ENCODE measurements around the gene AGAP1.
"Not testable (repeated sequence)": the region's sequence is repeated elsewhere in the genome, so short reads cannot be mapped to it uniquely, and the experiment has no call there.

The AGAP1 gene

DNA sequence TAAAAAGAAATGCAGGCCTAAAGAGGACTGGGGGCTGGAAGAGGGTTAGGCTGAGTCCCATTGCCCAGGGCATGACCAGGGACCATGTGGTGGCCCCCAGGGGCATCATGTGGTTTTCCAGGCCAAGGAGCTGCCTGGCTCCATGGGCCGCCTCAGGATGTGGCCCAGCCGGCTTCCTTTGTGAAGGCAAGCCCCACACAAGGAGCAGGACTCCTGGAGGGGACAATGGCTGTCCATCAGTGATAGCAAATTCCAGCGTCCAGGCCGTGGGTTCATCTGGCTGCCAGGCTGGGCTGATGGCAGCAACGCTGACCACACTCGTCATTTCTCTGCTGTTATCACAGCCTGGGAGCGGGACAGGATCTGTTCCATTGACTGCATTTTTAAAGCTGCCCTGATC is 591.8 kb downstream of the AGAP1 start:
- no peak for DNase-seq

DNA sequence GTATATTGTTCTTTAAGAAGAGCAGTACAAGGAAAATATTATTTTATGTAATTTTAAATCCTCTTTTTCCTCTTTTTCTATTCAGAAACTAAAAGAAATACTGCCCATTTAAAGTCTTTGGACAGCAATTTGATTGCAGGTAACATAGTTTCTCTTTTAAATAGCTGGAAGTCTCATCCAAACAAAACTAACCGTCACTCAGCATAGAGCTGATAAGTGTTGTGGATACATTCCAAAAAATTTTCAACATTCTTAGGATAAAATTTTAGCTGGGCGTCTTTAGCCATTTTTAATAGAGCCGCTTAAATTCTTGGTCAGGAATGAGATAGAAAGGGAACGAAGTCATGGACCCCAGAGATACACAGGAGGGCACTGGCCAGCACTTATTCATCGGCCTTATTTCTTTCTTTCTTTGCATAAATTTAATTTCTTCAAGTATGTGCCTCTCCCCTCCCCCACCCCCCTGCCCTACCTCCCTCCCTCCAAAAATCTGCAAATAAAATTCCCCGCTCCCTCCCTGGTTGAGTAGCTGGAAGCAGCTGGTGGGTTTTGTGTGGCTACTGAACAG is 592.6 kb downstream of the AGAP1 start:
- DNase-seq = no peak

GRCh38 chr2:236086971-236087465 is 593.2 kb downstream of the AGAP1 start:
- DNase-seq = no peak

GRCh38 chr2:236088368-236089057 is 594.7 kb downstream of the AGAP1 start:
- DNase-seq = no peak

DNA sequence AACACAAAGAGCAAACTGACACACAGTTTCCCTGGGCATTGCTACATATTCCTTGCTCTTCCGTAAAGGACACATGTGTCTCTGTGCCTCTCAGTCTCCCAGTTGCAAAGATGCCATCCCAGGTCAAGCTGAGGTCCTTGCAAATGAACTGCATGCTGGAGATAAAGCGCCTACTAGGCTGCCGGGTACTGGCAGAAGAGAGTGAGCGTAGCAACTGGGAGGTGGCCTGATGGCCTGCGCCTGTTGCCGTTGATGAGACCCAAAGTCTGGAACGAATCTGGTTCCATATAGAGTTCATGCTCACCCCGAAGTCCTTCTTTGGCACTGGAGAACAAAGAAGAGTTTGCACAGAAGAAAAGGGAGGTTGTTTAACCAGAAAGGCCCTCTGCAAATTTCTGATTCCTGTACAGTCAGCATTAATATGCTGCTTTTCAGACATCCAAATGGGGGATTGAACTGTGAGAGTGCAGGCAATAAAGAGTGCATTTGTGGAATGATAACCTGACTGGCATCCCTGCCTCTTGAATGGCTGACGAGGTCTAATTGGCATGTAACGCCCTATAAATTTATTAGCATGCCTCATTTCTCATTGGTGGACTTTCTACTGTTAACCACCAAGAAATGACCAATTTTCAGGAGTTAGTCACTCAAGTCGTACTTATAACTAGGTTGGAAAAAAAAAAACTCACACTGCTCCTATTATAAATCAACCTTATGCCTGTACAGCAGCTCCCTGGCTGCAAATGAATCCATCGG is 595.6 kb downstream of the AGAP1 start:
- DNase-seq = no peak

DNA sequence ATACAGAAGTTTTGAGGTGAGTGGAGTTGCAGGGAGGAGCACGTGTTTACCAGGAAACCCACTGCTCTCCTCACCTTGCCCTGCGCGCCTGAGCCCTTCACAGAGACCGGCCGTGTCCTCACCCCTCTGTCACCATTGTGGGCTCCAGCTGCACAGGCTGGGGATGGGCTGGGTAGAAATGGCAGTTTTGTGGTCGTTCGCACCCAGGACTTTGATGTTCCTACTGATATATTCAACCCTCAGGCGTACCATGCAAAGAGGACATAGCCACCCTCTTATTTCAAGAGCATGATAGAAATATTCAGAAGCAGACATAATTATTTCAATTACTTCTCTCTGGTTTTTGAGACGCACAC is 596.2 kb downstream of the AGAP1 start:
- DNase-seq = no peak

DNA sequence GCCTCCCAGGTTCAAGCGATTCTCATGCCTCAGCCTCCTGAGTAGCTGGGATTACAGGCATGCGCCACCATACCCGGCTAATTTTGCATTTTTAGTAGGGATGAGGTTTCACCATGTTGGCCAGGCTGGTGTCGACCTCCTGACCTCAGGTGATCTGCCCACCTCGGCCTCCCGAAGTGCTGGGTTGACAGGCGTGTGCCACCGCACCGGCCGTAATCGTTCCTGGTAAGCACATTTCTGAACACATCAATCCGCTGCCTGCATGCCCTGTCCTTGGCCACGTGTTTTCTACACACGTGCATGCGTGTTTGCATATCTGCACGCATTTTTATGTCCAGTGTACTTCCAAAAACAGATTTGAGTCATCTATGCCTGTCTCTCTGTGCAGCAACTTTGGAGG is 597.0 kb downstream of the AGAP1 start:
- not testable (repeated sequence) for DNase-seq

- DNase-seq = no peak
Measured at GRCh38 chr2:236092714-236093113, 598.9 kb downstream of the AGAP1 start.

DNA sequence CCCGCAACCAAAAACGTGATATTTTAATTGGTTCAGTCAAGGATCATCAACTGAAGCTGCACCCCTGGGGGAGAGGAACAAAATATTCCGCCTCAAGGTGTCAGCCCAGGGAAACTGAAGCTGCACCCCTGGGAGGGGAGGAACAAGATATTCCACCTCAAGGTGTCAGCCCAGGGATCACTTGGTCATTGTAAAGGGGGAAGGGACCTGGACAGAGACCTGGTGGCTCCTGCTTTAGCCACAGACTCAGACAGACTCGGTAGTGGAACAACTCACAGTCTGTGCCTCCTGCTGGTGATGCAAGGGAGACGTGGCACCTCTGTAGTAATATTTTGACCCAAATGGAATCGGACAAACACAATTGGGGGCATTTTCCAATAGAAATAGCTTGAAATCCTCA is 599.3 kb downstream of the AGAP1 start:
- DNase-seq = no peak

DNA sequence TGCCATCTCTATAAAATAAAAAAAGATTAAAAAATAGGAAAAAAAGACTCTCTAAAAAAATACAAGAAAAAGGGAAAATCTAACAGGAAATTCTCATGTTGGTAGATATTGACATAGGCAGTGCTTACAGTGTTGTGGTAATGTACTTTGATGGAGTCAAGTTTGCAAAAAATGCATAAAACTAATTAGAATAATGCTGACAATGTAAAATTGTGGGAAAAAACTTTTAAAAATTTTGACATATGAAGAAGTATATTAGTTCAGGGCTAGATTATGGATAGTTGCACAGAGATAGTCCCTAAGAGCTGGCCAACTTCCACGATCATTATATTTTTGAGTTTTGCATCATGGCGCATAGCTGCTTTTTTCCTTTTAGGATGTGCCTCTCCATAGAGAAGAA is 601.7 kb downstream of the AGAP1 start:
- DNase-seq = no peak

- no peak for DNase-seq
Measured at GRCh38 chr2:236101311-236101950, 607.6 kb downstream of the AGAP1 start.

GRCh38 chr2:236102971-236103370 is 609.1 kb downstream of the AGAP1 start:
- no peak for DNase-seq

- DNase-seq = no peak
Measured at GRCh38 chr2:236103981-236104380, 610.1 kb downstream of the AGAP1 start.

GRCh38 chr2:236105955-236106607 is 612.2 kb downstream of the AGAP1 start:
- DNase-seq = no peak

- no peak for DNase-seq
Measured at GRCh38 chr2:236106761-236107160, 612.9 kb downstream of the AGAP1 start.

- no peak for DNase-seq
Measured at GRCh38 chr2:236107536-236107935, 613.7 kb downstream of the AGAP1 start.

- no peak for DNase-seq
Measured at GRCh38 chr2:236107942-236108625, 614.2 kb downstream of the AGAP1 start.

- DNase-seq = no peak
Measured at GRCh38 chr2:236109061-236109460, 615.2 kb downstream of the AGAP1 start.

- no peak for DNase-seq
Measured at GRCh38 chr2:236109473-236109872, 615.6 kb downstream of the AGAP1 start.

DNA sequence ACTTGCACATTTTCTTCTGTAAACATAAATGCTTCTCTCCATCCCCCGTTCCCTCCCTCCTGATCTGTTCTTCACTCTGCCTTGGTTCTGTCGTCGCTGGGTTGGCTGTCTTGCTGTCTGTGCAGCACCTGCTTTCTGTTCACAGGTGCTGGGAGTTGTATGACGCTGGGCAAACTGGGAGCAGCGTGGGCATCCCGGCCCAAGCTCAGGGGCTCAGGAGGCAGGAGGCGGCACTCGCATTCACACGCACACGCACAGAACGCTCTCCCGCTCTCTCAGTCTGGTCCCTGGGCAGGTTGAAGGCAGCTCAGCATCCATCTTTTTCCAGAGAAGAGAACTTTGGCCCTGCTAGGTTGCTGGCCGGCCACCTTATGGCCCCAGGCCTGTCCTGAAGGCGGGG is 618.6 kb downstream of the AGAP1 start:
- no peak for DNase-seq

DNA sequence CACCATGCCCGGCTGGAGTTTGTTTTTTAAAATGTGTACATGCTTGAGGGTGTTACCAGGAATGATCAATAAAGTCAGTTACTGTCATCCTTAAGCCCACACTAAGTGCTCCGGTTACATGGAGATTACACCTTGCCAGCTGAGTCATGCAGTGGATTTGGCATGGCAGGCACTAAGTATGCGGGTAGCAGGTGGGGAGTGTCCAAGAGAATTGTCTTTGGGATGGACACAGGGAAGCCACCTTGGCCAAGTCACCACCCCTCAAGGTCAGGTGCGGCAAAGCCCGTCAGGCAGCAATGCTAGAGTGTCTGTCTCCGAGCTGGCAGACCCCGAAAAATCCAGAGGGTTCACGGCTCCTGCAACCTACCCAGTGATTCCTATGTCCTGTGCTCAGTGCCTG is 619.6 kb downstream of the AGAP1 start:
- no peak for DNase-seq

- DNase-seq = no peak
Measured at GRCh38 chr2:236113948-236114347, 620.1 kb downstream of the AGAP1 start.
